ENCODE data around the gene YWHAG. TPM values are rescaled to one million over a fixed set of nuclear protein-coding genes. Genes with fewer than 3 reads are reported as not detected.

The YWHAG gene
- total and polyA plus RNA-seq, 2 of the 13 experiments (the other 11 are each of a cell fraction or from before 2014, with no cell fraction given), result 36.9 to 67.5 TPM

DNA sequence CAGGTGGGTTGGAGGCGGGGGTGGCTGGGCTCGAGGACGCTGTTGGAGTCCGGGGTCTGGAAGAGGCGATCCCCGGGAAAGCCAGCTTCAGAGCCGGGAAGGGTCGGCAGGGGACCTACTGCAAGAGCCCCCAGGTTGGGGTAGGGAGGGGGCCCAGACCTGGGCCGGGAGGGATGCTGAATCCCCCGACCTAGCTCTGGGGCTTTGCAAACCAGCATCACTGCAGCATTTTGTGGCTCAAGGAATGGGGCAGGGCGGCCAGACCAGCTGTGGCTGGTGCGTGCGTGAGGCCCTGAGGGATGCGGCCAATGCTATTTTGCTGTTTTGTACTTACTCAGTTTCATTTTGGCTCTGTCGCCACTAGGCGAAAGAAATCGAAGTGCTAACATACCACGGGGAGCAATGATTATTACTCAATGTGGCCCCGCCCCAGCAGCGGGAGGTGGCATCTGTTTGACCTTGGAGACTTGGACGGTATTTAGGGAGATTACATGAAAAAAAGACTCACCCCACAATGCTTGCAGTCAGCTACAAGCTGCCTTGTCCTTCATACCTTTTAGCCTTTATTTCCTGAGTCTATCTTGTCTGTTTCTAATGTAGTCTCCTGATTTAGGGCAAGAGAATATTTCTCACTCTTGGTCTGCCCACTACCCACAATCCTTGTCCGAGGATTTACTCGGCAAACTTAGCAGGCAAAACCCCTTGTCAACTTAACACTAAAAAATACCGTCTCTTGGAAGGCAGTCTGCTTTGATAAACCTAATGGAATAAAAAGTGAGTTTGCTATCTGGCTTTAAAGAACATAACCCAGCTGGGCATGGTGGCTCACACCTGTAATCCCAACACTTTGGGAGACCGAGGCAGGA is 40.1 kb downstream of the YWHAG start (continued):
- TF ChIP-seq, protein P1, sequence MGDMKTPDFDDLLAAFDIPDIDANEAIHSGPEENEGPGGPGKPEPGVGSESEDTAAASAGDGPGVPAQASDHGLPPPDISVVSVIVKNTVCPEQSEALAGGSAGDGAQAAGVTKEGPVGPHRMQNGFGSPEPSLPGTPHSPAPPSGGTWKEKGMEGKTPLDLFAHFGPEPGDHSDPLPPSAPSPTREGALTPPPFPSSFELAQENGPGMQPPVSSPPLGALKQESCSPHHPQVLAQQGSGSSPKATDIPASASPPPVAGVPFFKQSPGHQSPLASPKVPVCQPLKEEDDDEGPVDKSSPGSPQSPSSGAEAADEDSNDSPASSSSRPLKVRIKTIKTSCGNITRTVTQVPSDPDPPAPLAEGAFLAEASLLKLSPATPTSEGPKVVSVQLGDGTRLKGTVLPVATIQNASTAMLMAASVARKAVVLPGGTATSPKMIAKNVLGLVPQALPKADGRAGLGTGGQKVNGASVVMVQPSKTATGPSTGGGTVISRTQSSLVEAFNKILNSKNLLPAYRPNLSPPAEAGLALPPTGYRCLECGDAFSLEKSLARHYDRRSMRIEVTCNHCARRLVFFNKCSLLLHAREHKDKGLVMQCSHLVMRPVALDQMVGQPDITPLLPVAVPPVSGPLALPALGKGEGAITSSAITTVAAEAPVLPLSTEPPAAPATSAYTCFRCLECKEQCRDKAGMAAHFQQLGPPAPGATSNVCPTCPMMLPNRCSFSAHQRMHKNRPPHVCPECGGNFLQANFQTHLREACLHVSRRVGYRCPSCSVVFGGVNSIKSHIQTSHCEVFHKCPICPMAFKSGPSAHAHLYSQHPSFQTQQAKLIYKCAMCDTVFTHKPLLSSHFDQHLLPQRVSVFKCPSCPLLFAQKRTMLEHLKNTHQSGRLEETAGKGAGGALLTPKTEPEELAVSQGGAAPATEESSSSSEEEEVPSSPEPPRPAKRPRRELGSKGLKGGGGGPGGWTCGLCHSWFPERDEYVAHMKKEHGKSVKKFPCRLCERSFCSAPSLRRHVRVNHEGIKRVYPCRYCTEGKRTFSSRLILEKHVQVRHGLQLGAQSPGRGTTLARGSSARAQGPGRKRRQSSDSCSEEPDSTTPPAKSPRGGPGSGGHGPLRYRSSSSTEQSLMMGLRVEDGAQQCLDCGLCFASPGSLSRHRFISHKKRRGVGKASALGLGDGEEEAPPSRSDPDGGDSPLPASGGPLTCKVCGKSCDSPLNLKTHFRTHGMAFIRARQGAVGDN (CRISPR knock-in tag; IDR thresholded peaks at IDR 0.05), result peak; percentile 68
- TF ChIP-seq GATAD2A (CRISPR knock-in tag; IDR thresholded peaks at IDR 0.05), result peak; percentile 62; the same call in 1 of the 2 replicates
- TF ChIP-seq, protein P2, sequence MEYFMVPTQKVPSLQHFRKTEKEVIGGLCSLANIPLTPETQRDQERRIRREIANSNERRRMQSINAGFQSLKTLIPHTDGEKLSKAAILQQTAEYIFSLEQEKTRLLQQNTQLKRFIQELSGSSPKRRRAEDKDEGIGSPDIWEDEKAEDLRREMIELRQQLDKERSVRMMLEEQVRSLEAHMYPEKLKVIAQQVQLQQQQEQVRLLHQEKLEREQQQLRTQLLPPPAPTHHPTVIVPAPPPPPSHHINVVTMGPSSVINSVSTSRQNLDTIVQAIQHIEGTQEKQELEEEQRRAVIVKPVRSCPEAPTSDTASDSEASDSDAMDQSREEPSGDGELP (IDR thresholded peaks at IDR 0.05; ENCODE audit: borderline replicate concordance, low read depth), result peak; percentile 30; the same call in 1 of the 2 replicates
- peak; percentile 15 for TF ChIP-seq PHF8 (CRISPR knock-in tag; IDR thresholded peaks at IDR 0.05)
- TF ChIP-seq, protein P3, sequence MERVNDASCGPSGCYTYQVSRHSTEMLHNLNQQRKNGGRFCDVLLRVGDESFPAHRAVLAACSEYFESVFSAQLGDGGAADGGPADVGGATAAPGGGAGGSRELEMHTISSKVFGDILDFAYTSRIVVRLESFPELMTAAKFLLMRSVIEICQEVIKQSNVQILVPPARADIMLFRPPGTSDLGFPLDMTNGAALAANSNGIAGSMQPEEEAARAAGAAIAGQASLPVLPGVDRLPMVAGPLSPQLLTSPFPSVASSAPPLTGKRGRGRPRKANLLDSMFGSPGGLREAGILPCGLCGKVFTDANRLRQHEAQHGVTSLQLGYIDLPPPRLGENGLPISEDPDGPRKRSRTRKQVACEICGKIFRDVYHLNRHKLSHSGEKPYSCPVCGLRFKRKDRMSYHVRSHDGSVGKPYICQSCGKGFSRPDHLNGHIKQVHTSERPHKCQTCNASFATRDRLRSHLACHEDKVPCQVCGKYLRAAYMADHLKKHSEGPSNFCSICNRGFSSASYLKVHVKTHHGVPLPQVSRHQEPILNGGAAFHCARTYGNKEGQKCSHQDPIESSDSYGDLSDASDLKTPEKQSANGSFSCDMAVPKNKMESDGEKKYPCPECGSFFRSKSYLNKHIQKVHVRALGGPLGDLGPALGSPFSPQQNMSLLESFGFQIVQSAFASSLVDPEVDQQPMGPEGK (CRISPR knock-in tag; IDR thresholded peaks at IDR 0.05), result peak; percentile 95
- peak; percentile 22; the same call in 1 of the 2 replicates for TF ChIP-seq ZNF776 (CRISPR knock-in tag; IDR thresholded peaks at IDR 0.05)
- no peak for TF ChIP-seq MAFK (conservative IDR thresholded peaks at IDR 0.05 in 1 of 2, IDR thresholded peaks at IDR 0.05 in 1 of 2; ENCODE audit: low read length in 2 of 2)
- TF ChIP-seq ZNF121 (CRISPR knock-in tag; IDR thresholded peaks at IDR 0.05), result 0 out of 2 replicates have a peak, but pooled peaks have one; percentile 11
- no peak for TF ChIP-seq U2AF2 (IDR thresholded peaks at IDR 0.05; ENCODE audit: low read depth, low read length)
- TF ChIP-seq ZNF430 (CRISPR knock-in tag; IDR thresholded peaks at IDR 0.05), result 0 out of 2 replicates have a peak, but pooled peaks have one; percentile 5
- TF ChIP-seq ZNF703 (CRISPR knock-in tag; IDR thresholded peaks at IDR 0.05; ENCODE audit: borderline replicate concordance), result 0 out of 2 replicates have a peak, but pooled peaks have one; percentile 7
- TF ChIP-seq, protein P4, sequence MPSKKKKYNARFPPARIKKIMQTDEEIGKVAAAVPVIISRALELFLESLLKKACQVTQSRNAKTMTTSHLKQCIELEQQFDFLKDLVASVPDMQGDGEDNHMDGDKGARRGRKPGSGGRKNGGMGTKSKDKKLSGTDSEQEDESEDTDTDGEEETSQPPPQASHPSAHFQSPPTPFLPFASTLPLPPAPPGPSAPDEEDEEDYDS (CRISPR knock-in tag; IDR thresholded peaks at IDR 0.05), result no peak
- TF ChIP-seq MXD4 (CRISPR knock-in tag; IDR thresholded peaks at IDR 0.05), result no peak
- TF ChIP-seq, protein P5, sequence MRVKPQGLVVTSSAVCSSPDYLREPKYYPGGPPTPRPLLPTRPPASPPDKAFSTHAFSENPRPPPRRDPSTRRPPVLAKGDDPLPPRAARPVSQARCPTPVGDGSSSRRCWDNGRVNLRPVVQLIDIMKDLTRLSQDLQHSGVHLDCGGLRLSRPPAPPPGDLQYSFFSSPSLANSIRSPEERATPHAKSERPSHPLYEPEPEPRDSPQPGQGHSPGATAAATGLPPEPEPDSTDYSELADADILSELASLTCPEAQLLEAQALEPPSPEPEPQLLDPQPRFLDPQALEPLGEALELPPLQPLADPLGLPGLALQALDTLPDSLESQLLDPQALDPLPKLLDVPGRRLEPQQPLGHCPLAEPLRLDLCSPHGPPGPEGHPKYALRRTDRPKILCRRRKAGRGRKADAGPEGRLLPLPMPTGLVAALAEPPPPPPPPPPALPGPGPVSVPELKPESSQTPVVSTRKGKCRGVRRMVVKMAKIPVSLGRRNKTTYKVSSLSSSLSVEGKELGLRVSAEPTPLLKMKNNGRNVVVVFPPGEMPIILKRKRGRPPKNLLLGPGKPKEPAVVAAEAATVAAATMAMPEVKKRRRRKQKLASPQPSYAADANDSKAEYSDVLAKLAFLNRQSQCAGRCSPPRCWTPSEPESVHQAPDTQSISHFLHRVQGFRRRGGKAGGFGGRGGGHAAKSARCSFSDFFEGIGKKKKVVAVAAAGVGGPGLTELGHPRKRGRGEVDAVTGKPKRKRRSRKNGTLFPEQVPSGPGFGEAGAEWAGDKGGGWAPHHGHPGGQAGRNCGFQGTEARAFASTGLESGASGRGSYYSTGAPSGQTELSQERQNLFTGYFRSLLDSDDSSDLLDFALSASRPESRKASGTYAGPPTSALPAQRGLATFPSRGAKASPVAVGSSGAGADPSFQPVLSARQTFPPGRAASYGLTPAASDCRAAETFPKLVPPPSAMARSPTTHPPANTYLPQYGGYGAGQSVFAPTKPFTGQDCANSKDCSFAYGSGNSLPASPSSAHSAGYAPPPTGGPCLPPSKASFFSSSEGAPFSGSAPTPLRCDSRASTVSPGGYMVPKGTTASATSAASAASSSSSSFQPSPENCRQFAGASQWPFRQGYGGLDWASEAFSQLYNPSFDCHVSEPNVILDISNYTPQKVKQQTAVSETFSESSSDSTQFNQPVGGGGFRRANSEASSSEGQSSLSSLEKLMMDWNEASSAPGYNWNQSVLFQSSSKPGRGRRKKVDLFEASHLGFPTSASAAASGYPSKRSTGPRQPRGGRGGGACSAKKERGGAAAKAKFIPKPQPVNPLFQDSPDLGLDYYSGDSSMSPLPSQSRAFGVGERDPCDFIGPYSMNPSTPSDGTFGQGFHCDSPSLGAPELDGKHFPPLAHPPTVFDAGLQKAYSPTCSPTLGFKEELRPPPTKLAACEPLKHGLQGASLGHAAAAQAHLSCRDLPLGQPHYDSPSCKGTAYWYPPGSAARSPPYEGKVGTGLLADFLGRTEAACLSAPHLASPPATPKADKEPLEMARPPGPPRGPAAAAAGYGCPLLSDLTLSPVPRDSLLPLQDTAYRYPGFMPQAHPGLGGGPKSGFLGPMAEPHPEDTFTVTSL (CRISPR knock-in tag; IDR thresholded peaks at IDR 0.05; ENCODE audit: borderline replicate concordance), result no peak
- peak; percentile 12; the same call in 1 of the 2 replicates for TF ChIP-seq ZNF331 (CRISPR knock-in tag; IDR thresholded peaks at IDR 0.05)
